ENCODE results near the gene AP3B2.

- no peak for TF ChIP-seq EZH2 (IDR thresholded peaks at IDR 0.05; ENCODE audit: borderline replicate concordance, low read depth, low read length, severe bottlenecking)
- TF ChIP-seq, protein P1, sequence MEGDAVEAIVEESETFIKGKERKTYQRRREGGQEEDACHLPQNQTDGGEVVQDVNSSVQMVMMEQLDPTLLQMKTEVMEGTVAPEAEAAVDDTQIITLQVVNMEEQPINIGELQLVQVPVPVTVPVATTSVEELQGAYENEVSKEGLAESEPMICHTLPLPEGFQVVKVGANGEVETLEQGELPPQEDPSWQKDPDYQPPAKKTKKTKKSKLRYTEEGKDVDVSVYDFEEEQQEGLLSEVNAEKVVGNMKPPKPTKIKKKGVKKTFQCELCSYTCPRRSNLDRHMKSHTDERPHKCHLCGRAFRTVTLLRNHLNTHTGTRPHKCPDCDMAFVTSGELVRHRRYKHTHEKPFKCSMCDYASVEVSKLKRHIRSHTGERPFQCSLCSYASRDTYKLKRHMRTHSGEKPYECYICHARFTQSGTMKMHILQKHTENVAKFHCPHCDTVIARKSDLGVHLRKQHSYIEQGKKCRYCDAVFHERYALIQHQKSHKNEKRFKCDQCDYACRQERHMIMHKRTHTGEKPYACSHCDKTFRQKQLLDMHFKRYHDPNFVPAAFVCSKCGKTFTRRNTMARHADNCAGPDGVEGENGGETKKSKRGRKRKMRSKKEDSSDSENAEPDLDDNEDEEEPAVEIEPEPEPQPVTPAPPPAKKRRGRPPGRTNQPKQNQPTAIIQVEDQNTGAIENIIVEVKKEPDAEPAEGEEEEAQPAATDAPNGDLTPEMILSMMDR (IDR thresholded peaks at IDR 0.05; ENCODE audit: borderline replicate concordance, extremely low read depth, low read length, poor library complexity, severe bottlenecking): no peak
These were observed 40.5 kb upstream of the AP3B2 start for GRCh38 chr15:82749951-82750830.
